Fibroblast of pulmonary artery (primary cell): ENCODE measurements around the gene RPL26.
A peak's percentile ranks its signal among the peaks of the same experiment; 100 is the strongest.

Source experiments
- DNase-seq: peaks from one replicate; pipeline ENCODE4 v3.0.0-alpha.2; 2010; ENCODE audit warnings: low read depth
- H3K4me3 ChIP-seq: replicated peaks from 2 replicates; pipeline ENCODE4 v1.5.1; 2011; ENCODE audit warnings: low read depth, mild to moderate bottlenecking, control low read depth, low read length, moderate library complexity
- TF ChIP-seq, protein P1 (sequence below): IDR thresholded peaks from 2 replicates; pipeline ENCODE4 v1.5.1; 2011; ENCODE audit warnings: mild to moderate bottlenecking, control low read depth, low read length, inconsistent platforms; ENCODE audit errors: missing control alignments

The RPL26 gene

DNA sequence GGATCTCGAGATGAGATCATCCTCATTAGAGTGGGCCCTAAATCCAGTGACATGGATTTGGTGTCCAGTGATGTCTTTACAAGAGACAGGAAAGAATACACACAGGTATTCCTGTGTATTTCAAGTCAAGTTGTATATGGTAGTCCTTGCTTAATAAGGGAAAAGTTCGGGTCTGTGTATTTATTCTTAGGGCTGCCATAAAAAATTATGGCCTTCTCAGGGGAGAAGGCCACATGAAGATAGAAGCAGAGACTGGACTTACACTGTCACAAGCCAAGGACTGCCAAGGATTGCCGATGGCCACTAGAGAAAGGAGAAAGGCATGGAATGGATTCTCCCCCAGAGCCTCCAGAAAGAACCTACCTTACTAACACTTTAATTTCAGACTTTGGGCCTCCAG lies 14.8 kb downstream of the RPL26 start:
- TF ChIP-seq, protein P1, sequence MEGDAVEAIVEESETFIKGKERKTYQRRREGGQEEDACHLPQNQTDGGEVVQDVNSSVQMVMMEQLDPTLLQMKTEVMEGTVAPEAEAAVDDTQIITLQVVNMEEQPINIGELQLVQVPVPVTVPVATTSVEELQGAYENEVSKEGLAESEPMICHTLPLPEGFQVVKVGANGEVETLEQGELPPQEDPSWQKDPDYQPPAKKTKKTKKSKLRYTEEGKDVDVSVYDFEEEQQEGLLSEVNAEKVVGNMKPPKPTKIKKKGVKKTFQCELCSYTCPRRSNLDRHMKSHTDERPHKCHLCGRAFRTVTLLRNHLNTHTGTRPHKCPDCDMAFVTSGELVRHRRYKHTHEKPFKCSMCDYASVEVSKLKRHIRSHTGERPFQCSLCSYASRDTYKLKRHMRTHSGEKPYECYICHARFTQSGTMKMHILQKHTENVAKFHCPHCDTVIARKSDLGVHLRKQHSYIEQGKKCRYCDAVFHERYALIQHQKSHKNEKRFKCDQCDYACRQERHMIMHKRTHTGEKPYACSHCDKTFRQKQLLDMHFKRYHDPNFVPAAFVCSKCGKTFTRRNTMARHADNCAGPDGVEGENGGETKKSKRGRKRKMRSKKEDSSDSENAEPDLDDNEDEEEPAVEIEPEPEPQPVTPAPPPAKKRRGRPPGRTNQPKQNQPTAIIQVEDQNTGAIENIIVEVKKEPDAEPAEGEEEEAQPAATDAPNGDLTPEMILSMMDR, result no peak
- DNase-seq, result no peak
- no peak overlapping the region for H3K4me3 ChIP-seq

DNA sequence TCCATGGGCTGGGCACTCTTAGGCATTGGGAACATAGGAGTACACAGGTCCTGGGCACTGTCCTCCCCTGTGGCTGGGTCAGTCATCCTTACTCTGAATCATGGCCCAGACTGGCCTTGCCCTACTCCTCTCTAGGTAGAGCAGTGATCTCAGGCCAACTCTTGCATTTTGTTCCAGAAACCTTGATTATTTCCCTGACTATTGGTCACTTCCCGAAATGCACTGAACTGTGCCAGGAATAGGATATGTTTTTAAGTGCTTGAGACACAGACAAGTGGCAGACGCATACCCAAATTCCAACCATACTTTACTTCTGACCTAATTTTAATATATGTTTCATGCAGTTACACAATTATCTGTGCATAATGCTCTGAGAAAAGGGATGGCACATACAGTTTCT lies 16.8 kb downstream of the RPL26 start:
- no peak overlapping the region for H3K4me3 ChIP-seq
- DNase-seq, result peak; percentile 92
- TF ChIP-seq, protein P1, result no peak

DNA sequence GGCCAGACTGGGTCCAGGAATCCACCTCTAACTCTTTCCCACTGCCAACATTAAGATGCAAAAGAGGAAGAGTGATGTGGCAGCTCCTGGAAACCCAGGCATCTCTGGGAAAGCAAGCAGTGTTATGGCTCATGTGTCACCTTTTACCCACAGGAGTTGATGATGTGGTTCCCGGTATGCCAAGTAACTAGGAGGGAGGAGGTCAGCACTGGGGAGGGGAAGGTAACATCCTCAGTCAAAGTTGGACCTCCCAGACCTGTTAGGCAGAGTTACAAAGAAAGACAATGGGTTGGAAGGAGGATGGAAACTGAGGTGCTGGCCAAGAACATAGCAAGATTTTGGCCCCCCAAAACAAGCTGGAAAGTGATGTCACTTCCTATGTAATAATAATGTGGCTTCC lies 17.9 kb downstream of the RPL26 start:
- DNase-seq, result peak; percentile 43
- TF ChIP-seq, protein P1, result no peak
- H3K4me3 ChIP-seq, result no peak overlapping the region

DNA sequence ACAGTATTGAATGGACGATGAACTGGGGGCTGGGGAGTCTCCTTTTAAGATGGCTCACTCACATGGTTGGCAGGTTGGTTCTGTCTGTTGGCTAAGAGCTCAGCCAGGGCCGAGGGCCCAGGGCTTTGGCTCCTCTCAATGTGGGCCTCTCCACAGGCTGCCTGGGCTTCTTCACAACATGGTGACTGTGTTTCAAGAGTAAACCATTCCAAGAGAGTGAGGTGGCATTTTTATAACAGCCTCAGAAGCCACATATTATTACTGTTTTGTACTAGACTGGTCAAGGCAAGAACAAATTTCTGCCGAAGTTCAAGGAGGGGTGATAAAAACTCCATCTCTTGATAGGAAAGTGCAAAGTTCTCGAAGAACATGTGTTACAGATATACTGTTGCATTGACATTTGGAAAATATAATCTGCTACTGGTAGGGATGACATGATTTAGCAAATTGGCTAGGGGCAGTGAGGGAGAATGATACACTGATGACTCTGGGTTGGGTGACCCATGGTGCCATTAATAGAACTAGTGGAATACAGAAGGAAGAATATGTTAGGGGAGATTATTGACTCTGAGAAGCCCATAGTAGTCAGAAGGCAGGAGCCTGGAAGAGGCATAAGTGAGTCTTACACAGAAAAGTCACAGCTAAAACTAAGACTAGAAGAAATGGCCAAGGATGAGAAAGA lies 20.2 kb downstream of the RPL26 start:
- TF ChIP-seq, protein P1, result no peak
- DNase-seq, result no peak
- no peak overlapping the region for H3K4me3 ChIP-seq

DNA sequence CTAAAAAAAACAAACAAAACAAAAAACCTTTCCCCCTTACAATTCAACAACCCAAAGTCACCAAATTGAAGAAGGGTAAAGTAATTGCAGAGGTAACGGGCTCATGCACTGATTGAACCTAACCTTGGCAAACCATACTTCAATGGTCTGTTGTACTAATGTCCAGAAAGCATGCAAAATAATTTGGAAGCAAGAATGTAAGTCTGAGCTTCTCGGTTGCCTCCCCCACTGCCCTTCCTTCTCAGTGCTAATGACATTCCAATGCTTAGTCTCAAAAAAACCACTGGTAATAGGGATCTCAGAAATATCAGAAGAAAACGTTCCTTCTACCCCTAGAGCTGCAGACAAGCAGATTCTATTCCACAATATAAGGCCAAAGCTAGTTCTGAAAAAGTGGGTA lies 22.2 kb downstream of the RPL26 start:
- TF ChIP-seq, protein P1, result no peak
- DNase-seq, result no peak
- H3K4me3 ChIP-seq, result no peak overlapping the region

DNA sequence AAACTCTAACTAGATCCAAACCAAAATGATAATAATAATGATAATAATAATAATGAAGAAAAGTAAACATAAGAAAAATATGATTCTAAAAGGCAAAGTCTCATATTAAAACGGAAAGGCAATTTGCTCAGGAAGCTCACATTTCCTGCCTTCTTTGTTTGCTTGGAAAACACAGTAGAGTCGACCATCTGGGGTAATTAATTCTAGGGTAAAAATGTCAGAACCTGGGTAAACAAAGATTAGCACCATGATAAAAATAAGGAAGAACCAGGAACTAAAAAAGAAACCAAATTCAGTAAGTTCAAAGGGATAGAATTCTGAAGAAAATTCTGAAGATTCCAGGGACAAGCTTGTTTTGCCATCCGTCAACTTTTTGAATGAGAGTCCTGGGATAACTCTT lies 22.7 kb downstream of the RPL26 start:
- H3K4me3 ChIP-seq, result no peak overlapping the region
- TF ChIP-seq, protein P1, result no peak
- DNase-seq, result no peak

DNA sequence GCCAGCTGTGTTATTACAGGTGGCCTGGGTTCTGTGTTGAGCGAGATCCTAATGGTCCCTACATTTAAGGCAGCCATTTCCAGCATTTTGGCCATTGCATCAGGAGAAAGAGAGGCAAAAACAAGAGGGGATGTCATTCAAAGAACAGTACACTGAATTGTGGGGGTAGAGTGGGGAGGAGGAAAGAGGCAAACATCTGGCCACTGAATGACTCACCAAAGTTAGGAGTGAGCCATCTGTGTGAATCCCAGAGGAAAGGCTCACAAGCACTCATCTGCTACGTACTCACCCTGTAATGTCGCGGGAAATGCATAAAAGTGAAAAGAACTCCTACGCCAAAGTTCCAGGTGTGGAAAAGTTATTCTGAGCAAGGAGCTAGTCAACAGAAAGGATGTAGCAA lies 23.2 kb downstream of the RPL26 start:
- DNase-seq, result peak; percentile 92
- TF ChIP-seq, protein P1, result no peak
- no peak overlapping the region for H3K4me3 ChIP-seq
